PFSK-1 (cell line): ENCODE data around the gene SLC22A23.

ENCODE experiments used
- FOXP2 ChIP-seq: optimal IDR thresholded peaks from 2 replicates; pipeline ENCODE3; 2011; ENCODE audit warnings: borderline replicate concordance, control low read depth, inconsistent platforms; ENCODE audit not compliant: insufficient read depth; ENCODE audit errors: extremely low read length, extremely low read depth
- POLR2AphosphoS5 ChIP-seq: IDR thresholded peaks from 2 replicates; pipeline ENCODE4 v1.6.1; 2012; ENCODE audit warnings: low read depth, mild to moderate bottlenecking, control low read depth, low read length, moderate library complexity
- REST ChIP-seq, 2 experiments: IDR thresholded peaks; 2 replicates each; pipeline versions ENCODE4 v1.6.1 to v1.8.0; 2011 to 2012; ENCODE audit warnings: low read depth in 2 of 2, low read length in 2 of 2, control low read depth in 1 of 2, inconsistent platforms in 1 of 2, mild to moderate bottlenecking in 1 of 2, moderate library complexity in 1 of 2; ENCODE audit not compliant: insufficient read depth in 1 of 2
- SIN3A ChIP-seq: IDR thresholded peaks from 2 replicates; pipeline ENCODE4 v1.6.1; 2012; ENCODE audit warnings: mild to moderate bottlenecking, low read length, moderate library complexity, borderline replicate concordance; ENCODE audit not compliant: insufficient read depth
- TAF1 ChIP-seq: IDR thresholded peaks from 2 replicates; pipeline ENCODE4 v1.6.1; 2012; ENCODE audit warnings: low read length, control low read depth, borderline replicate concordance; ENCODE audit not compliant: insufficient read depth

Gene SLC22A23

GRCh38 chr6:3326981-3327380, 129.9 kb downstream of the SLC22A23 start:
- TF ChIP-seq TAF1 = no peak
- TF ChIP-seq FOXP2 = no peak
- no peak for TF ChIP-seq REST (IDR thresholded peaks at IDR 0.05; ENCODE audit: insufficient read depth in 1 of 2, low read depth in 2 of 2, low read length in 2 of 2)
- TF ChIP-seq SIN3A = no peak
- no peak for TF ChIP-seq POLR2AphosphoS5

- TF ChIP-seq TAF1 = no peak
- no peak for TF ChIP-seq FOXP2
- no peak for TF ChIP-seq POLR2AphosphoS5
- TF ChIP-seq SIN3A = no peak
- no peak for TF ChIP-seq REST (IDR thresholded peaks at IDR 0.05; ENCODE audit: insufficient read depth in 1 of 2, low read depth in 2 of 2, low read length in 2 of 2)
These were observed 130.5 kb downstream of the SLC22A23 start for GRCh38 chr6:3326184-3326971.

- TF ChIP-seq POLR2AphosphoS5 (no peak), TAF1 (no peak), REST (IDR thresholded peaks at IDR 0.05; ENCODE audit: insufficient read depth in 1 of 2, low read depth in 2 of 2, low read length in 2 of 2) (no peak), SIN3A (no peak), FOXP2 (no peak)
These were observed 131.6 kb downstream of the SLC22A23 start for GRCh38 chr6:3325210-3325609.

GRCh38 chr6:3324262-3324942, 132.4 kb downstream of the SLC22A23 start:
- TF ChIP-seq FOXP2 (peak; percentile 69), POLR2AphosphoS5 (no peak), REST (IDR thresholded peaks at IDR 0.05; ENCODE audit: insufficient read depth in 1 of 2, low read depth in 2 of 2, low read length in 2 of 2) (peak; percentile 80 to 86), SIN3A (0 out of 2 replicates have a peak, but pooled peaks have one; percentile 47), TAF1 (no peak)
